PC-9 (cell line): ENCODE data around the gene SCN7A. TPM values are rescaled to one million over a fixed set of nuclear protein-coding genes. Genes with fewer than 3 reads are reported as not detected.
"Not testable (repeated sequence)": the region's sequence is repeated elsewhere in the genome, so short reads cannot be mapped to it uniquely, and the experiment has no call there.

ENCODE experiments used
- BruUV-seq: library from RNA; stranded (reverse); fragments of 400-500 nt; replicated peaks from 2 replicates; lab custom pipeline; 2021; lab: Mats Ljungman, UMichigan
- CTCF ChIA-PET: fragments of 300-600 bp; sonication (Branson Sonifier 250); formaldehyde crosslinking; loops from one replicate; lab custom pipeline; 2022; ENCODE audit warnings: antibody characterized with exemption; lab: Charles Lee
- POLR2A ChIA-PET: fragments of 300-600 bp; sonication (Branson Sonifier 250); formaldehyde crosslinking; loops from one replicate; lab custom pipeline; 2022; ENCODE audit warnings: antibody characterized with exemption; ENCODE audit not compliant: unreplicated experiment; lab: Charles Lee
- DNase-seq, 2 experiments: peaks; one replicate each; pipeline versions ENCODE4 v3.0.0 to v3.0.0-alpha.2; 2015 to 2022; ENCODE audit warnings: mixed read lengths in 1 of 2
- H2AFZ ChIP-seq: fragments of 200-600 bp; sonication (generic); 2 replicates; pipeline ENCODE4 v1.8.1; 2017; ENCODE audit warnings: antibody characterized with exemption
- H3F3A ChIP-seq: fragments of 200-600 bp; sonication (generic); 2 replicates; pipeline ENCODE4 v1.8.1; 2017; ENCODE audit warnings: antibody characterized with exemption, mild to moderate bottlenecking, low read depth; ENCODE audit not compliant: insufficient read depth
- H3K27ac ChIP-seq: fragments of 200-600 bp; sonication (generic); 2 replicates; pipeline ENCODE4 v1.6.1; 2016; ENCODE audit warnings: mixed run types
- H3K27me3 ChIP-seq: fragments of 200-600 bp; sonication (generic); 2 replicates; pipeline ENCODE4 v1.6.1; 2016; ENCODE audit warnings: low read depth, mixed run types; ENCODE audit not compliant: insufficient read depth
- H3K36me3 ChIP-seq: fragments of 200-600 bp; sonication (generic); 2 replicates; pipeline ENCODE4 v1.6.1; 2016; ENCODE audit warnings: low read depth, mixed run types
- H3K4me1 ChIP-seq: fragments of 200-600 bp; sonication (generic); replicated peaks from 2 replicates; pipeline ENCODE4 v1.6.1; 2016; ENCODE audit warnings: mixed run types; ENCODE audit not compliant: insufficient read depth
- H3K4me2 ChIP-seq: fragments of 200-600 bp; sonication (generic); 2 replicates; pipeline ENCODE4 v1.6.1; 2017; ENCODE audit warnings: mixed run types
- H3K4me3 ChIP-seq: fragments of 200-600 bp; sonication (generic); 2 replicates; pipeline ENCODE4 v1.6.1; 2016; ENCODE audit warnings: mixed run types
- H3K79me2 ChIP-seq: fragments of 200-600 bp; sonication (generic); 2 replicates; pipeline ENCODE4 v1.6.1; 2017; ENCODE audit warnings: low read depth, mixed run types
- H3K9me2 ChIP-seq: fragments of 200-600 bp; sonication (generic); 2 replicates; pipeline ENCODE4 v1.8.1; 2017; ENCODE audit warnings: mild to moderate bottlenecking; ENCODE audit not compliant: insufficient read depth
- H3K9me3 ChIP-seq: fragments of 200-600 bp; sonication (generic); 2 replicates; pipeline ENCODE4 v1.8.1; 2016; ENCODE audit warnings: low read depth; ENCODE audit not compliant: insufficient read depth
- H4K20me1 ChIP-seq: fragments of 200-600 bp; sonication (generic); 2 replicates; pipeline ENCODE4 v1.8.1; 2017; ENCODE audit not compliant: insufficient read depth
- EZH2 ChIP-seq: fragments of 200-600 bp; sonication (generic); IDR thresholded peaks from 2 replicates; pipeline ENCODE4 v1.8.0; 2017; ENCODE audit warnings: antibody characterized with exemption, low read depth
- intact Hi-C: fragments of 100-400 bp; cut with micrococcal nuclease; formaldehyde crosslinking; loops from one replicate; pipeline ENCODE4 v1.10.0; 2022; ENCODE audit not compliant: unreplicated experiment
- total RNA-seq: library from RNA; stranded (reverse); gene quantifications from 2 replicates; pipeline ENCODE4 v1.2.3, GENCODE V29; 2021
- TF ChIP-seq, protein P1 (sequence below): fragments of 200-600 bp; sonication (generic); conservative IDR thresholded peaks from 2 replicates; pipeline ENCODE4 v1.6.1; 2017; ENCODE audit warnings: mixed run types, antibody characterized with exemption, mild to moderate bottlenecking, moderate library complexity

Gene SCN7A
- total RNA-seq, 1 experiment from 2014 or later: not detected

DNA sequence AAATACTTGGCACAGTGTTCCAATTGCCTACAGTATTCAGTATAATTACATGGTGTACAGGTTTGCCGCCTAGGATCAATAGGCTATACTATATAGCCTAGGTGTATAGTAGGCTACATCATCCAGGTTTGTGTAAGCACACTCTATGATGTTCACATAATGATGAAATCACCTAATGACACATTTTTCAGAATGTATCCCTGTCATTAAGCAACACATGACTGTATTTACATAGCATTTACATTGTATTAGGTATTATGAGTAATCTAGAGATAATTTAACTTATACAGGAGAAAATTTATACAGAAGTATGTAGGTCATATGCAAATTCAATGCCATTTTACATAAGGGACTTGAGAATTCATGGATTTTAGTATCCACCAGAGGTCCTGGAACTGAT lies 35.4 kb downstream of the SCN7A start:
- intact Hi-C loops: no loop called here
- CTCF ChIA-PET: no interaction called here

DNA sequence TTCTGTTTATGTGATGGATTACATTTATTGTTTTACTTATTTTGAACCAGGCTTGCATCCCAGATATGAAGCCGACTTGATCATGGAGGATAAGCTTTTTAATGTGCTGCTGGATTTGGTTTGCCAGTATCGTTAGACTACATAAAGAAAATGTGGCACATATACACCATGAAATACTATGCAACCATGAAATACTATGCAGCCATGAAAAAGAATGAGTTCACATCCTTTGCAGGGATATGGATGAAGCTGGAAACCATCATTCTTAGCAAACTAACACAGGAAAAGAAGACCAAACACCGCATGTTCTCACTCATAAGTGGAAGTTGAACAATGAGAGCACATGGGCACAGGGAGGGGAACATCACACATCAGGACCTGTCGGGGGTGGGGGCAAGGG lies 38.2 kb downstream of the SCN7A start:
- H3F3A ChIP-seq, H4K20me1 ChIP-seq, H2AFZ ChIP-seq, H3K27me3 ChIP-seq, H3K4me1 ChIP-seq, H3K36me3 ChIP-seq, intact Hi-C loops, H3K27ac ChIP-seq, POLR2A ChIA-PET, H3K4me2 ChIP-seq, H3K4me3 ChIP-seq, H3K79me2 ChIP-seq, H3K9me3 ChIP-seq, CTCF ChIA-PET, DNase-seq, H3K9me2 ChIP-seq, BruUV-seq: not testable (repeated sequence)

More for the DNA sequence above, 35.4 kb downstream of the SCN7A start:
- no peaks in the 10 kb centered on the region for H3F3A ChIP-seq
- no peaks in the 10 kb centered on the region for H4K20me1 ChIP-seq
- H3K4me1 ChIP-seq: no peaks in the 10 kb centered on the region
- no peak overlapping the region for H3K4me3 ChIP-seq
- no peaks in the 10 kb centered on the region for H3K9me3 ChIP-seq
- H3K36me3 ChIP-seq: no peaks in the 10 kb centered on the region
- no peak for TF ChIP-seq EZH2
- TF ChIP-seq, protein P1, sequence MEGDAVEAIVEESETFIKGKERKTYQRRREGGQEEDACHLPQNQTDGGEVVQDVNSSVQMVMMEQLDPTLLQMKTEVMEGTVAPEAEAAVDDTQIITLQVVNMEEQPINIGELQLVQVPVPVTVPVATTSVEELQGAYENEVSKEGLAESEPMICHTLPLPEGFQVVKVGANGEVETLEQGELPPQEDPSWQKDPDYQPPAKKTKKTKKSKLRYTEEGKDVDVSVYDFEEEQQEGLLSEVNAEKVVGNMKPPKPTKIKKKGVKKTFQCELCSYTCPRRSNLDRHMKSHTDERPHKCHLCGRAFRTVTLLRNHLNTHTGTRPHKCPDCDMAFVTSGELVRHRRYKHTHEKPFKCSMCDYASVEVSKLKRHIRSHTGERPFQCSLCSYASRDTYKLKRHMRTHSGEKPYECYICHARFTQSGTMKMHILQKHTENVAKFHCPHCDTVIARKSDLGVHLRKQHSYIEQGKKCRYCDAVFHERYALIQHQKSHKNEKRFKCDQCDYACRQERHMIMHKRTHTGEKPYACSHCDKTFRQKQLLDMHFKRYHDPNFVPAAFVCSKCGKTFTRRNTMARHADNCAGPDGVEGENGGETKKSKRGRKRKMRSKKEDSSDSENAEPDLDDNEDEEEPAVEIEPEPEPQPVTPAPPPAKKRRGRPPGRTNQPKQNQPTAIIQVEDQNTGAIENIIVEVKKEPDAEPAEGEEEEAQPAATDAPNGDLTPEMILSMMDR: no peak
- POLR2A ChIA-PET: no interaction called here
- H3K4me2 ChIP-seq: no peak overlapping the region
- H3K27ac ChIP-seq: no peak overlapping the region
- DNase-seq: no peak
- H3K79me2 ChIP-seq: no peaks in the 10 kb centered on the region
- no peak overlapping the region for H2AFZ ChIP-seq
- no peaks in the 10 kb centered on the region for H3K27me3 ChIP-seq
- BruUV-seq: no TSS peak
- H3K9me2 ChIP-seq: no peaks in the 10 kb centered on the region

DNA sequence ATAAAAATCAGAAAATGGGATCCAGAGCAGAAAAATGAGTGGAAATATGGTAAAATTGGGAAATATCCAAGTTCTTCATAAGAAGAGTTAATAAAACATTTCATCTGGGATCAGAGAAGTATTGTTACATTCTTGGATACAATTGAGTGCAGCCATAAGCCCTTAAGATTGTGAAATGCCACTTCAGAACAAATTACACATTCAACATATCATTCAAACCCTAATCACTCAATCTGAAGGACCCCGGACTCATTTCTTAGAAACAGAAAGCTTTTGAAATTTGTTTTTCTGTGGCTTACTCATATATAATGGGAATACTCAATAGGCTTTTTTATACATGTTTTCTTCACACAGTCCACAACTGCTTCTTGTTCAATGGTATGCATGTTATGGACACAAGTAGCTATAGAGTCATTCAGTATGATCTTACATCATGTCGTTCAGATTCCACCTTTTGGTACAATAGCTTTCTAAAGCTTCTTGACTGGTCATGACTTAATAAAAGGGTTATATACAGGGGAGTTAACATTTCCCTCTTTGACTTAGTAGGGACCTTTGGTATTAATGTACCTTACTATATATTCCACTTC lies 39.9 kb downstream of the SCN7A start:
- CTCF ChIA-PET: no interaction called here

More for the DNA sequence above, 39.9 kb downstream of the SCN7A start:
- Histone ChIP-seq H3K27me3 (no peaks in the 10 kb centered on the region), H2AFZ (no peak overlapping the region), H3K36me3 (no peaks in the 10 kb centered on the region), H3F3A (no peaks in the 10 kb centered on the region), H4K20me1 (no peaks in the 10 kb centered on the region), H3K4me2 (no peak overlapping the region), H3K79me2 (no peaks in the 10 kb centered on the region), H3K4me1 (no peaks in the 10 kb centered on the region), H3K9me3 (no peaks in the 10 kb centered on the region), H3K27ac (no peak overlapping the region), H3K9me2 (no peaks in the 10 kb centered on the region), H3K4me3 (no peak overlapping the region)
- TF ChIP-seq, protein P1: no peak
- intact Hi-C loops: no loop called here
- POLR2A ChIA-PET: interaction anchor here (0.7 kb wide), 1 partner anchor 79 kb away, joined by 4 read pairs; no protein-coding TSS in a partner anchor
- DNase-seq: no peak
- BruUV-seq: no TSS peak
